Measurements from ENCODE around the gene ERC2.

- TF ChIP-seq, protein P1, sequence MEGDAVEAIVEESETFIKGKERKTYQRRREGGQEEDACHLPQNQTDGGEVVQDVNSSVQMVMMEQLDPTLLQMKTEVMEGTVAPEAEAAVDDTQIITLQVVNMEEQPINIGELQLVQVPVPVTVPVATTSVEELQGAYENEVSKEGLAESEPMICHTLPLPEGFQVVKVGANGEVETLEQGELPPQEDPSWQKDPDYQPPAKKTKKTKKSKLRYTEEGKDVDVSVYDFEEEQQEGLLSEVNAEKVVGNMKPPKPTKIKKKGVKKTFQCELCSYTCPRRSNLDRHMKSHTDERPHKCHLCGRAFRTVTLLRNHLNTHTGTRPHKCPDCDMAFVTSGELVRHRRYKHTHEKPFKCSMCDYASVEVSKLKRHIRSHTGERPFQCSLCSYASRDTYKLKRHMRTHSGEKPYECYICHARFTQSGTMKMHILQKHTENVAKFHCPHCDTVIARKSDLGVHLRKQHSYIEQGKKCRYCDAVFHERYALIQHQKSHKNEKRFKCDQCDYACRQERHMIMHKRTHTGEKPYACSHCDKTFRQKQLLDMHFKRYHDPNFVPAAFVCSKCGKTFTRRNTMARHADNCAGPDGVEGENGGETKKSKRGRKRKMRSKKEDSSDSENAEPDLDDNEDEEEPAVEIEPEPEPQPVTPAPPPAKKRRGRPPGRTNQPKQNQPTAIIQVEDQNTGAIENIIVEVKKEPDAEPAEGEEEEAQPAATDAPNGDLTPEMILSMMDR (IDR thresholded peaks at IDR 0.05): no peak
- no peak for TF ChIP-seq ZFX (IDR thresholded peaks at IDR 0.05; ENCODE audit: borderline replicate concordance)
Observed at GRCh38 chr3:55558316-55558715, 910.0 kb downstream of the ERC2 start.

All from 22Rv1 (cell line).